Fibroblast of lung (primary cell): Measurements from ENCODE around the gene OR4K17.

Experiments
- CTCF ChIP-seq, 2 donors: IDR thresholded peaks in 1 of 2; conservative IDR thresholded peaks in 1 of 2; 1 replicate in 1 of 2; 2 replicates in 1 of 2; pipeline ENCODE4 v1.5.1; 2011 to 2012; ENCODE audit warnings: low read length in 2 of 2, control low read depth in 1 of 2, inconsistent platforms in 1 of 2, low read depth in 1 of 2, mild to moderate bottlenecking in 1 of 2
- EZH2 ChIP-seq: IDR thresholded peaks from 2 replicates; pipeline ENCODE4 v1.5.1; 2012; ENCODE audit warnings: low read length, control low read depth, mild to moderate bottlenecking; ENCODE audit errors: missing control alignments

- TF ChIP-seq CTCF (conservative IDR thresholded peaks at IDR 0.05 in 1 of 2, IDR thresholded peaks at IDR 0.05 in 1 of 2; ENCODE audit: low read depth in 1 of 2, low read length in 2 of 2) = no peak
- no peak for TF ChIP-seq EZH2
Measured at GRCh38 chr14:20138520-20138919, 28.0 kb downstream of the OR4K17 start, which contains the start of gene OR4N5.
